Activated CD4-positive, alpha-beta T cell treated with anti-CD3 and anti-CD28 coated beads, Interleukin-2, Interleukin-6, amounts not matched to agents 100 ng/mL and 50 ng/mL, durations not matched to agents 16 hours and 8 hours (primary cell): ENCODE data around the gene LMX1B.

Experiments
- DNase-seq: peaks from one replicate; pipeline ENCODE4 v3.0.0-alpha.2; 2020

Gene LMX1B

GRCh38 chr9:126619361-126620135, 5.8 kb downstream of the LMX1B start:
- DNase-seq = no peak

DNA sequence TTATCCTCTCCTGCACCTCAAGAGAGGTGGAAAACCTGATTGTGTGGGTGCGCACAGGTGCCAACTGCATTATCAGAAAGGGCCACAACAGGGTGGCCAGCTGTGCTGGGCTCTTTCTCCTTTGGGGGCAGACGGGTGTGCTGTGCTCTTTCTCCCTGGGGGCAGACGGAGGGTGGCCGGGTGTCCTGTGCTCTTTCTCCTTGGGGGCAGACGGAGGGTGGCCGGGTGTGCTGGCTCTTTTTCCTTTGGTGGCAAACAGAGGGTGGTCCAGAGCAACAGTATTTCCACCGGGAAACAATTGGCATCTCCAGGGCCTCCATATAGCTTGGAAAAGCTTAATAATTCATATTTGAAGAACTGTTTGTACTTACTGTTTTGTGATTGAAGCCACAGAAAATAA, 6.8 kb downstream of the LMX1B start:
- no peak for DNase-seq

- no peak for DNase-seq
Observed at GRCh38 chr9:126621061-126621918, 7.6 kb downstream of the LMX1B start.

- no peak for DNase-seq
Observed at GRCh38 chr9:126621919-126622735, 8.4 kb downstream of the LMX1B start.

DNA sequence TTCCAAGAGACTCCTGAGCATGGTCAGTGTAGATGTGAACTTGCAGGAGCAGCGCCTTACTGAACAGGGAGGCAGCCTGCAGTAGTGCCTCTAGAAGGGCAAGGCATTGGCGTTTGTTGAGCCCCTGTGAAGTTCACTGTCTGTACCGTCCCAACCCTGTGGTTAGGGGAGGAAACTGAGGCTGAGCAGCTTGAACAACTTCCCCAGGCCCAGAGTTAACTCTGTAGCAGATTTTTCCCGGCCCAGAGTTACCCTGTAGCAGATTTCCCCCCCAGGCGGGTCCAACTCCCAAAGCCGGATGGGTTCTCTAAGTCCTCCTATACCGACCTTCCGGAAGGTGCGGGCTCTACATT, 9.6 kb downstream of the LMX1B start:
- DNase-seq = no peak

GRCh38 chr9:126623667-126624478, 10.1 kb downstream of the LMX1B start:
- no peak for DNase-seq

- DNase-seq = no peak
Observed at GRCh38 chr9:126624479-126624826, 10.7 kb downstream of the LMX1B start.

DNA sequence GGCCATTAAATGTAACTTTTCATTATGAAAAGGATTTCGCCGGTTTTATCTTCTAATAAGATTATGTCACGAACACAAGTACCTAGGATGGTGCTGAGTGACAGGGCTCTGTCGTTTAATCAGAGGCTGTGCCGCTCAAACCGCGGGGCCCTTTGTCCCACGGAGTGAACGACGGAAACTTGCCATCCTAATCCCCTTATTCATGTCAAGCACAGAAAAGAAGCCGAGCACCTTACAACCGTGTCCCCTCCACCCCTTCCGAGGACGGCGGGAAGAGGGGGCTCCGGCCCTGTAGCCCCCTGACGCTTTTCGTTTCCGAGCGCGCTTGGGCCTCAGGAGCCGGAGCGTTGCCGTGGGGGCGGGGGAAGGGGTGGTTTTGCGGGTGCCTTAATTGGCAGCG, 11.2 kb downstream of the LMX1B start:
- DNase-seq = no peak

DNA sequence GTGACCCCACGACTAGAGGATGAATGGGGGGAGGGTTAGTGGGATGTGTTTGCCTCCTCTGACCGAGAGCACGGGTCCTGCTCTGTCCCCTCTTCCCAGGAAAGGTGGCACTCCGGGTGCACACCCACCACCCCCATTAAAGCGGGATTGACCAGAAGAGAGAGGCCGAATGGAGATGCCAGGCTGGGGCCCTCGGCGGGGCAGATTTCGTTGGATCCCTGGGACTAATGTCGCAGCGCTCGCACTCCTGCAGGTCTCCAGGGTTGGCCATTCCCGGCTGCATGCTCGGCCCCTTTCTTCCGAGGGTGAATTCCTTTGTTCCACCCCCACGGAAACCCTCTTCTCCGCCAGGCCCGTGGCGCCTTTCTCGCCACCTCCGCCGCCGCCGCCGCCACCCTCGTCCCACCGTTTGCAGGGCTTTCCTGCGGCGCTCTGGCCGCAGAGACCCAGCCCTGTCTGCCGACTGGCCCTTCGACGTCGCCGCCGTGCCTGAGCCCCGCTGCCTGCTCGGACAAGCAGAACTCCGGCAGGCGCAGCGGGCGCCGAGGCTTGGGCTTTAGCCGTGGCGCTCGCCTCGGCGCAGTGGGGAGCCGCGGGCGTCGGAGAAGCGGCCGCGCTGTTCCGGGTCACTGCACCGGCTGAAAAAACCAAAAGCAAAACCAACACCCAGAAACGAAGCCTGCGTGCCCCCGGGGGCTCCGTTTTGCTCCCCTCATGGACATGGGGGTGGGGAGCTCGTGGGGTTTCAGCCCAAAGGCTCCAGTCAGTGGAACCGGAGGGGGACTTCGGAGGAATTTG, 11.8 kb downstream of the LMX1B start:
- DNase-seq = no peak

DNA sequence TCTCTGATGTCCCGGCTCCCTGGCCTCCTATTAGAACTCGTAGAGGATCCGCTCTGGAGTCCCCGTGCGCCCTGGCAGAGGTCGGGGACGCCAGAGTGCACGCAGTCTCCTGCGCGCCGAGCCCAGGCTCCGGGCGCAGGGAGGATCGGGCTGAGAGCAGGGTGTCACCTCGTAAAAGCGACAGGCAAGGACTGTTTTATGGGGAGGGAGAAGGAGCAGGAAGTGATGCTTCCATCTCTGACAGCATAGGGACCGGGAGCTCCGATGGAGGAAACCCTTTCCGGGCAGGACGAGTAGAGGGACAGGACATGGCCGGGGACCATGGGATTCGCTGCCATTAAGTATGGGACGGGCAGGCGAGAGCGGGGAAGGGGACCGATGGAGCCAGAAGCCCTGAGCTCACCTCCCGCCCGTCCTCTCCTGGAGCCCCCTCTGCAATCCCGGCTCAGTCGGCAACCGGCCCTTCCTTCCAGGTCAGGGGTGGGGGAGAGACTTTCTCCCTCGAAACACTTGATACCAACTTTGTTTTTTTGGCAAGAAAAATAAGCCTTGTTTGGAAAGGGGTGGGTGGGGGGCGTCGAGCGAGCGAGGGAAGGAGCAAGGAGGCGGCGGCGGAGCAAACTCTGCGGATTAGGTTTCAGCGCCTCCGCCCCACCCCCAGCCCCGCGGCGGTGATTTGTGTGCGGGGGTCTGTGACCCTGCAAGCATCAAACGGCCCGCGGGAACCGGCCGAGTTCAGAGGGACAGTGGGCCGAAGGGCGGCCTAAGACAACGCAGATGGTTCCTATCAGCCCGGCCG, 12.6 kb downstream of the LMX1B start:
- DNase-seq = no peak

GRCh38 chr9:126626926-126627233, 13.2 kb downstream of the LMX1B start:
- no peak for DNase-seq

DNA sequence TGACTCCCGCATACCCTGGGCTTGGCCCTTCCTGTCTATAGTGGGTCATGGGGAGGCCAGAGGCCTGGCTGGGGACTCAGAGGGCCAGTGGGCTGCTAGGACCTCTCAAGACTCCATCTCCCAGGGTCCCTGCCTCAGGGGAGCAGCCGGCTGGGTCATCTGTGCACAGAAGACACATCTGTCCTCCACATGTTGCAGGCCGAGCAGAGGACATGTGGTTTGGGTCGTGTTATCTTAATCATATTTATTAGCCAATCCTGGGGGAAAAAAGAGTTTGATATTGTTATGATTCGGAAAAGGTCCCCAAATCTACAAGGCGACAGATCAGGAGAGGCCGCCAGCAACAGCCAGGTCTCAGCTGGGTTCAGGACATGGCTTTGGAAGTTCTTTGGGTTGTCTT, 14.4 kb downstream of the LMX1B start:
- no peak for DNase-seq

DNA sequence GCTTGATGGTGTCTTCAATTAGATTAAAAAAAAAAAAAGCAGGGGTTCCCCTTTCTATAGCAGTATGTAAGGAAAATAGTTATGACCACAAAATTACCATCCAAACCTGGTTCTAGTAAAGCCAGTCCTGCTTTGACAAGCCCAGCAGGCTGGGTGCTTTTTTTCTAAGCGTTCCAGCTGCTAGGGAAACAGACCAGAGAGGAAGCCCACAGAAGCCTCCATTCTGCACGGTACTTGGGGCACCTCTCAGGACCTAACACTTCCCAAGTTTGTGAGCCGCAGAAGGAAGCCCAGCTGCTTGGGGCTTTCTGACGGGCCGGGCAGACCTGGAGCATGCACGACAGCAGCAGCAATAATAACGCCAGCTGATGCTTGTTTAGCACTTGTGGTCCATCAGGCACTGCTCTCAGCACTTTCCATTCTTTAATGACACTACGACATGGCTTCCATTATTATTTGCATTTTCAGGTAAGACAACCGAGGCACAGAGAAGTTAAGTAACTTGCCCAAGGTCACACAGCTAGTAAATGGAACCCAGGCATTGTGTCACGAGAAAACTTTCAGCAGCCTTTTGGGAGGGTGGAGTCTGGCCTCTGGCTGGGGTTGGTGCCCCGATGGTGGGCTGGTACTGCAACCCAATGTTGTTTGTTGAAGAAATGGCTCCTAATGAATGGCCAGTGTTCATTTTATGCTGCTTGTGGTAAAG, 15.4 kb downstream of the LMX1B start:
- DNase-seq = no peak

- no peak for DNase-seq
Observed at GRCh38 chr9:126630458-126631237, 16.9 kb downstream of the LMX1B start.

DNA sequence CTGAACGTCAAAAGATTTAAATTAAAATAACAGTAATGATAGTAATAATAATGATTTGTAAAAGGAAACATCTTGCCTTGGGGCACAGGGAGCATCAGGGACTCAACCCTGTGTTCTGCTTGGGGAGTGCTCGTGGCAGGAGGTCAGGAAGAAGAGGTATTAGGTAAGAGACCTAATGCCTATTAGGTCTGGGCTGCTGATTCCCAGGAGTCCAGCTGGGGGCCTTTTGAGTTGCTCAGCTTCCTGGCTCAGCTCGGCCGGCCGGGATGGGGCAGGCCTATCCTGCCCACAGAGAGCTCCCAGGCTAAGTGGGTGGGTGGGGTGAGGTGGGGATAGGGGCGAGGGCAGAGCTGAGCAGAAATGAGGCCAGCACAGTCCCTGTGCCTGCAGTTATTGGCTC, 17.5 kb downstream of the LMX1B start:
- no peak for DNase-seq

DNA sequence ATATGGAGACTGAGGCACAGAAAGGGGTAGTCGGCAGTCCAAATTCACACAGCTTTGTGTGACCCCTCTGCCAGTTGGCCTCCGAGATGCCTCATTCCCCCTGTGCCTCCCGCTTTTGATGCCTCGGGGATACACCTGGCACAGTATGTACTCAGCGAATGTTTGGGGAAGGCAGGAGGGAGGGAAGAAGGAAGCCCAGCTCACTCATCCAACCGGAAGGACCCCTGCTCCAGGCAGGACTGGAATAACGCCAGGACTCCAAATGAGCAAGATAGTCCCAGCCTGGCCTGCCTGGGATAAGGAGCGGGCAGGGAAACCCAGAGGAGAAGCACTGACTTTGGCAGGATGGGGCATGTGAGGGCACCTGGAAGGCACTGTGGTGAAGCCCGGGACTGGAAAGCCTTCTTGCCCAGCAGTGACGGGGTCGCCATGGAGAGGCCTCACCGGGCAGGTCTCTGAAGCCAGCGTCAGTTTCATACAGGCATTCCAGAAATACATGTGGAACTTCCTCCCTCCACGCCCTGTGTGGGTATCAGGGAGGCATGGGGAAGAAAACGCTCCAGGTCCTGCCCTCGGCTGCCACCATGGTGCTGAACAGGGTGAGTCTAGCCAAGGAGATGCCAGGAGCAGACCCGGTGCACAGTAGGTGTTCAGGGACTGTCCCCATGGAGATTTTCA, 20.3 kb downstream of the LMX1B start:
- no peak for DNase-seq

GRCh38 chr9:126635061-126635460, 21.3 kb downstream of the LMX1B start:
- DNase-seq = no peak

DNA sequence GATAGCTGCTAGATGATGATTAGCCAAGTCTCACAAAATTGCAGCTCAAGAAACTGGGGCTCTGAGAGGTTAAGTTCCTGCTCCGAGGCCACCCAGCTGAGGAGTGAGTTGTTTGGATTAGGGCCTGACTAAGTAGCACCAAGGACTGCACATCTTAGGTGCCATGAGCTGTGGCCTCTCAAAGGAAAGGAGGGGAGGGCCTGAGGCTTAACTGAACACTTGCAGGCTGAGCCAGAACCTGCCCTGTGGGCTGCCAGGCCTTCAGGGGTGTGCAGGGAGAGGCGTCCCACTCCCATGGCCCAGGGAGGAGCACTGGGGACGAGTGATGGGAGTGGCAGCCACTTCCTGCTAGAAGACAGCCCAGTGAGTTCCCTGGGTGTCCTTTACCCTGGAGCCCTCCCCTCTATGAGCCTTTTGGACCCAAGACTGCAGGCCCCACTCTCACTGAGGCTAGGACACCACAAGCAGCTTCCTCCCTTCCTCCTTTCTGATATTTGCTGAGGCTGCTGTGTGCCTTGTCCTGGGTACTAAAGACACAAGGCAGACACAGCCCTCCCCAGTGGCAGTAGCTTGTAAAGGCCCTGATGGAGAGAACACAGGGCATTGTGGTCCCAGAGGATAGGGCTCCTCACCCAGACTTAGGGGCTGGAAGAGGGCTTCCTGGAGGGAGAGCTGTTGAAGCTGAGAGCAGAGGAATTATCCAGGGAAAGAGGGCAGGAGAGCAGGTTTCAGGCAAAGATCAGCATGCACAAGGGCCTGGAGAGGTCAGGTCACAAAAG, 22.1 kb downstream of the LMX1B start:
- DNase-seq = no peak
